ENCODE measurements around the gene NXF1.

NXF1 gene

DNA sequence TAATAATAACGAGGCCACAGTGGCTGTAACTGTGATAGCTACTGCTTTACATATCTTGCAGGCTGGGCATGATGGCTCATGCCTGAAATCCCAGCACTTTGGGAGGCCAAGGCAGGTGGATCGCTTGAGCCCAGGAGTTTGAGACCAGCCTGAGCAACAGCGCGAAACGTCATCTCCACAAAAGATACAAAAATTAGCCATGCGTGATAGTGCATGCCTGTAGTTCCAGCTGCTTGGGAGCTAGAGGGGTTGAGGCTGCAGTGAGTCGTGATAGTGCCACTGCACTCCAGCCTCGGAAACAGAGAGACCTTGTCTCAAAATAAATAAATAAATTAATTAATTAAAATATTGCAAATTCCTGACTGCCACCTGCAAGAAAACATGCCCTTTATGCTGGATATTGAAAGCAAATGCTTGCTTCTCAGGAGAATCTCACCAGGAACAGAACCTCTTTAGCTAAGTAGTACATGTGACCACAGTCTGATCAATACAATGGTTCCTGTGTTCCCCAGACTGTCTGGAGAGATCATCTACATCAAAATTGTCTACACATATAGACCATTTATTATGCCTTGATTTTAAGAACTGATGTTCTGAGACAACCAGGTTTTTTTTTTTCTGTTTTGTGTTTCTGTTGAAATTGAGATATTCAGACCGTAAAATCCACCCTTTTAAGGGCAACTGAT is 57.6 kb downstream of the NXF1 start:
- DNase-seq, result no peak
